GM18858 (cell line): ENCODE data around the gene DNAJA3.

Experiments
- ATAC-seq: cut with Tn5 transposase; IDR thresholded peaks from one replicate; pipeline ENCODE4 v1.9.1; 2021; ENCODE audit not compliant: unreplicated experiment

The DNAJA3 gene

GRCh38 chr16:4433228-4433627 is 7.6 kb downstream of the DNAJA3 start:
- ATAC-seq = no peak

GRCh38 chr16:4433914-4434787 is 8.5 kb downstream of the DNAJA3 start:
- no peak for ATAC-seq

GRCh38 chr16:4435337-4436067 is 9.8 kb downstream of the DNAJA3 start:
- no peak for ATAC-seq

- no peak for ATAC-seq
These were observed 11.7 kb downstream of the DNAJA3 start for GRCh38 chr16:4437366-4437765.

GRCh38 chr16:4442371-4442770 is 16.7 kb downstream of the DNAJA3 start:
- no peak for ATAC-seq

GRCh38 chr16:4443271-4443670 is 17.6 kb downstream of the DNAJA3 start:
- ATAC-seq = no peak

GRCh38 chr16:4443986-4444385 is 18.3 kb downstream of the DNAJA3 start:
- ATAC-seq = no peak

- no peak for ATAC-seq
These were observed 24.8 kb downstream of the DNAJA3 start for GRCh38 chr16:4450430-4450829.

GRCh38 chr16:4450931-4451519 is 25.4 kb downstream of the DNAJA3 start:
- ATAC-seq = no peak

GRCh38 chr16:4452674-4453073 is 27.0 kb downstream of the DNAJA3 start:
- ATAC-seq = no peak

GRCh38 chr16:4454623-4455022 is 29.0 kb downstream of the DNAJA3 start:
- ATAC-seq = no peak

GRCh38 chr16:4455081-4455480 is 29.4 kb downstream of the DNAJA3 start:
- ATAC-seq = no peak

GRCh38 chr16:4455951-4456350 is 30.3 kb downstream of the DNAJA3 start:
- no peak for ATAC-seq

- ATAC-seq = no peak
These were observed 35.2 kb downstream of the DNAJA3 start for GRCh38 chr16:4460936-4461249.

- no peak for ATAC-seq
These were observed 35.8 kb downstream of the DNAJA3 start for GRCh38 chr16:4461250-4462085.

- ATAC-seq = no peak
These were observed 38.0 kb downstream of the DNAJA3 start for GRCh38 chr16:4463522-4464163.

GRCh38 chr16:4465977-4466779 is 40.5 kb downstream of the DNAJA3 start:
- no peak for ATAC-seq

GRCh38 chr16:4467916-4468315 is 42.2 kb downstream of the DNAJA3 start:
- no peak for ATAC-seq

GRCh38 chr16:4468972-4469371 is 43.3 kb downstream of the DNAJA3 start:
- no peak for ATAC-seq

GRCh38 chr16:4471869-4472268 is 46.2 kb downstream of the DNAJA3 start:
- ATAC-seq = no peak
